GM12875 (cell line): ENCODE data around the gene FNDC3B.

Experiments
- H3K4me3 ChIP-seq: one replicate; pipeline ENCODE4 v1.5.1; 2011; ENCODE audit warnings: low read depth, low read length, control low read depth
- TF ChIP-seq, protein P1 (sequence below): IDR thresholded peaks from 2 replicates; pipeline ENCODE4 v1.5.1; 2011; ENCODE audit warnings: low read depth, mild to moderate bottlenecking, control low read depth, inconsistent platforms, low read length, moderate library complexity, borderline replicate concordance; ENCODE audit not compliant: insufficient read depth

The FNDC3B gene

DNA sequence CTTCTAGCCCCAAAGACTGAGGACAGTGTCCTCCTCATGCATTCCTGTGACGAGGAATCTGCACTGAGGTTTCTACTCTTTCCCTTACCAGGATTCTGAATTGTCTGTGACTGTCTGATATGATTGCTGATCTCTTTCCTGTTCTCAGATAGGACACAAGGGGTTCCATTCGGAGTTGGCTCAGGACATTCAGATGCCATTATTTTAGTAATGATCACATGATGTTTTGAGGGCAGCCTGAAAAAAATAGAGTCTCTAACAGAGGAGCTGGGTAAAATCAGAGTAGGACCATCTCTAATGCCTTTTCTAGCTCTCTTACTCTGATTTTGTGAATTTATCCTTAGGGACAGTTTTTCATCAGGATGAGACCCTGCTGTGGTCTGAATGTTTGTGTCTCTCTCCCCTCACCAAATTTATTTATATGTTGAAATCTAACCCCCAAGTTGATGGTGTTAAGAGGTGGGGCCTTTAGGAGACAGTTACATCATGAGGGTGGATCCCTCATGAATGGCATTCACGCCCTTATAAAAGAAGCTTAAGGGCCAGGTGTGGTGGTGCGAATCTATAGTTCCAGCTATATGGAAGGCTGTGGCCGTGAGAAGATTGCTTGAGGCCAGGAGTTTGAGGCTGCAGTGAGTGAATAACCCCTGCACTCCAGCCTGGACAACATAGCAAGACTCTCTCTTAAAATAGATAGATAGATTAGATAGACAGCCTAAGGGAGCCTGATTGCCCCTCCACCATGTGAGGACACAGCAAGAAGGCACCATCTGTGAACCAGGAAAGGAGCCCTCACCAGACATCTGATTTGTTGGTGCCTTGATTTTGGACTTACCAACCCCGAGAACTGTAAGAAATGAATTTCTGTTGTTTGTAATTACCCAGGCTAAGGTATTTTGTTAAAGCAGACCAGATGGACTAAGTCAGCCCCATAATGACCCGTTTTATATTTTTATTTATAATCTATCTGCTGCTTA, 24.4 kb downstream of the FNDC3B start:
- TF ChIP-seq, protein P1, sequence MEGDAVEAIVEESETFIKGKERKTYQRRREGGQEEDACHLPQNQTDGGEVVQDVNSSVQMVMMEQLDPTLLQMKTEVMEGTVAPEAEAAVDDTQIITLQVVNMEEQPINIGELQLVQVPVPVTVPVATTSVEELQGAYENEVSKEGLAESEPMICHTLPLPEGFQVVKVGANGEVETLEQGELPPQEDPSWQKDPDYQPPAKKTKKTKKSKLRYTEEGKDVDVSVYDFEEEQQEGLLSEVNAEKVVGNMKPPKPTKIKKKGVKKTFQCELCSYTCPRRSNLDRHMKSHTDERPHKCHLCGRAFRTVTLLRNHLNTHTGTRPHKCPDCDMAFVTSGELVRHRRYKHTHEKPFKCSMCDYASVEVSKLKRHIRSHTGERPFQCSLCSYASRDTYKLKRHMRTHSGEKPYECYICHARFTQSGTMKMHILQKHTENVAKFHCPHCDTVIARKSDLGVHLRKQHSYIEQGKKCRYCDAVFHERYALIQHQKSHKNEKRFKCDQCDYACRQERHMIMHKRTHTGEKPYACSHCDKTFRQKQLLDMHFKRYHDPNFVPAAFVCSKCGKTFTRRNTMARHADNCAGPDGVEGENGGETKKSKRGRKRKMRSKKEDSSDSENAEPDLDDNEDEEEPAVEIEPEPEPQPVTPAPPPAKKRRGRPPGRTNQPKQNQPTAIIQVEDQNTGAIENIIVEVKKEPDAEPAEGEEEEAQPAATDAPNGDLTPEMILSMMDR, result no peak
- no peak overlapping the region for H3K4me3 ChIP-seq

GRCh38 chr3:172065527-172065926, 26.1 kb downstream of the FNDC3B start:
- H3K4me3 ChIP-seq, result no peak overlapping the region
- TF ChIP-seq, protein P1, result no peak

- TF ChIP-seq, protein P1, result no peak
- H3K4me3 ChIP-seq, result no peak overlapping the region
Observed at GRCh38 chr3:172065967-172066762, 26.8 kb downstream of the FNDC3B start.

GRCh38 chr3:172066880-172067796, 27.8 kb downstream of the FNDC3B start:
- H3K4me3 ChIP-seq, result no peak overlapping the region
- TF ChIP-seq, protein P1, result no peak

GRCh38 chr3:172067837-172068440, 28.6 kb downstream of the FNDC3B start:
- TF ChIP-seq, protein P1, result no peak
- H3K4me3 ChIP-seq, result no peak overlapping the region

DNA sequence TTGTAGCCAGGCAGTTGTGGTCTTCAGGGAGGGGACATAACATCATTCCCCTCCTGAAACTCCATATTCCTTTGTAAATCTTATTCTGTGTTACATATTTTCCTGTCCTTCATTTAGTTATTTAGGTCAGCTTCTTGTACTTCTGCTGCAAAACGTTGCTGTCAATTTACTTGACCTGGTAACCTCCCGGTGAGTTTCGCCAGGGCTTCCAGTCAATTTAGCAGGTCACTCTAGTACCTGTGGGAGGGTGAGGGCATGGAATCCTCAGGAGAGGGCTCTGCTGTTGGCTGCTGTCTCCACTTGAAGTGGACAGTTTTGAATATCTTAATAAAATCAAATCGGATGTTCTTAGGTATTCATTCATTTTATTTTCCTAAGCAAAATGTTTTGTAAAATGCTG, 29.6 kb downstream of the FNDC3B start:
- TF ChIP-seq, protein P1, result no peak
- H3K4me3 ChIP-seq, result no peak overlapping the region
